HepG2 (cell line): ENCODE results near the gene NSMCE4A. TPM values are rescaled to one million over a fixed set of nuclear protein-coding genes. Genes with fewer than 3 reads are reported as not detected.
A peak's percentile ranks its signal among the peaks of the same experiment; 100 is the strongest.

Source experiments
- CREB3 ChIP-seq: sonication (generic); formaldehyde crosslinking; IDR thresholded peaks from 2 replicates; pipeline ENCODE4 v1.5.0; 2020; ENCODE audit warnings: missing genetic modification reagents
- DBP ChIP-seq: sonication (generic); formaldehyde crosslinking; IDR thresholded peaks from 2 replicates; pipeline ENCODE4 v1.4.0; 2020; ENCODE audit warnings: missing genetic modification reagents; ENCODE audit errors: not compliant biosample characterization
- E2F1 ChIP-seq: sonication (generic); formaldehyde crosslinking; IDR thresholded peaks from 2 replicates; pipeline ENCODE4 v1.5.0; 2020; ENCODE audit warnings: missing genetic modification reagents
- ELF4 ChIP-seq: sonication (generic); formaldehyde crosslinking; IDR thresholded peaks from 2 replicates; pipeline ENCODE4 v1.5.0; 2020; ENCODE audit warnings: missing genetic modification reagents, mild to moderate bottlenecking, moderate library complexity, borderline replicate concordance
- ELK4 ChIP-seq: sonication (generic); formaldehyde crosslinking; IDR thresholded peaks from 2 replicates; pipeline ENCODE4 v1.9.0; 2021; ENCODE audit warnings: missing genetic modification reagents, borderline replicate concordance
- HOXD1 ChIP-seq: sonication (generic); formaldehyde crosslinking; IDR thresholded peaks from 2 replicates; pipeline ENCODE4 v1.5.0; 2020; ENCODE audit warnings: missing genetic modification reagents
- KLF13 ChIP-seq: sonication (generic); formaldehyde crosslinking; IDR thresholded peaks from 2 replicates; pipeline ENCODE4 v1.4.0; 2020; ENCODE audit warnings: mild to moderate bottlenecking, missing genetic modification reagents
- KMT2A ChIP-seq: sonication (generic); formaldehyde crosslinking; IDR thresholded peaks from 2 replicates; pipeline ENCODE4 v1.4.0; 2020; ENCODE audit warnings: missing genetic modification reagents
- LCORL ChIP-seq, 2 experiments: fragments of 450-650 bp in 1 of 2; sonication (generic) in 1 of 2; formaldehyde crosslinking in 1 of 2; IDR thresholded peaks; 2 replicates each; pipeline versions ENCODE4 v1.5.0 to v1.6.1; 2017 to 2020; ENCODE audit warnings: antibody characterized with exemption in 1 of 2, missing genetic modification reagents in 1 of 2
- MTF2 ChIP-seq: sonication (generic); formaldehyde crosslinking; IDR thresholded peaks from 2 replicates; pipeline ENCODE4 v1.5.0; 2020; ENCODE audit warnings: missing genetic modification reagents, borderline replicate concordance
- NR3C1 ChIP-seq: sonication (generic); formaldehyde crosslinking; IDR thresholded peaks from 2 replicates; pipeline ENCODE4 v1.4.0; 2020; ENCODE audit warnings: missing genetic modification reagents
- RXRB ChIP-seq: IDR thresholded peaks from 2 replicates; pipeline ENCODE4 v1.6.1; 2016; ENCODE audit warnings: borderline replicate concordance, missing genetic modification reagents, missing compliant biosample characterization
- SATB2 ChIP-seq: sonication (generic); formaldehyde crosslinking; IDR thresholded peaks from 2 replicates; pipeline ENCODE4 v1.5.0; 2020; ENCODE audit warnings: missing genetic modification reagents
- SNAPC5 ChIP-seq: sonication (generic); formaldehyde crosslinking; IDR thresholded peaks from 2 replicates; pipeline ENCODE4 v1.8.1; 2023; ENCODE audit warnings: mild to moderate bottlenecking, missing genetic modification reagents, borderline replicate concordance
- XBP1 ChIP-seq: sonication (generic); formaldehyde crosslinking; IDR thresholded peaks from 2 replicates; pipeline ENCODE4 v1.5.0; 2020; ENCODE audit warnings: missing genetic modification reagents
- ZKSCAN1 ChIP-seq: fragments of 150-350 bp; IDR thresholded peaks from 2 replicates; pipeline ENCODE4 v1.6.1; 2014; ENCODE audit warnings: low read length
- ZKSCAN5 ChIP-seq: sonication (generic); formaldehyde crosslinking; IDR thresholded peaks from 2 replicates; pipeline ENCODE4 v1.5.1; 2020; ENCODE audit warnings: mild to moderate bottlenecking, missing genetic modification reagents
- ZNF329 ChIP-seq: sonication (generic); formaldehyde crosslinking; IDR thresholded peaks from 2 replicates; pipeline ENCODE4 v1.9.0; 2021; ENCODE audit warnings: low read depth, mild to moderate bottlenecking, missing genetic modification reagents
- ZNF331 ChIP-seq: sonication (generic); formaldehyde crosslinking; IDR thresholded peaks from 2 replicates; pipeline ENCODE4 v1.4.0; 2020; ENCODE audit warnings: missing genetic modification reagents
- ZNF543 ChIP-seq: sonication (generic); formaldehyde crosslinking; IDR thresholded peaks from 2 replicates; pipeline ENCODE4 v1.4.0; 2020; ENCODE audit warnings: mild to moderate bottlenecking, missing genetic modification reagents
- ZNF598 ChIP-seq: sonication (generic); formaldehyde crosslinking; IDR thresholded peaks from 2 replicates; pipeline ENCODE4 v1.5.1; 2020; ENCODE audit warnings: mild to moderate bottlenecking, missing genetic modification reagents, borderline replicate concordance
- ZNF7 ChIP-seq: IDR thresholded peaks from 2 replicates; pipeline ENCODE4 v1.6.1; 2016; ENCODE audit warnings: missing biosample characterization, missing genetic modification reagents
- ZNF704 ChIP-seq: sonication (generic); formaldehyde crosslinking; IDR thresholded peaks from 2 replicates; pipeline ENCODE4 v1.8.1; 2023; ENCODE audit warnings: mild to moderate bottlenecking, inconsistent platforms, moderate library complexity, missing genetic modification reagents, borderline replicate concordance
- polyA plus RNA-seq, 8 experiments: library from polyadenylated mRNA; depleted of rRNA in 3 of 8; stranded (reverse) in 7 of 8; unstranded in 1 of 8; fragments of >200 nt; fragmentation: Illumina TruSeq in 4 of 8; extraction: Trizol in 4 of 8; gene quantifications; 2 replicates each; pipeline versions ENCODE4 v1.2.1 to v1.2.3, GENCODE V29; 2011 to 2016; ENCODE audit warnings: low read depth in 4 of 8, missing spikeins in 1 of 8, mixed read lengths in 1 of 8; ENCODE audit not compliant: insufficient read depth in 1 of 8
- total RNA-seq, 5 experiments: library from RNA; depleted of rRNA; stranded (reverse); fragments of >200 nt; fragmentation: Illumina TruSeq; extraction: Trizol; gene quantifications; 2 replicates each; pipeline ENCODE4 v1.2.3, GENCODE V29; 2016; ENCODE audit warnings: low read depth in 1 of 5

The NSMCE4A gene
- total and polyA plus RNA-seq, 2 of the 13 experiments (the other 11 are each of a cell fraction or from before 2014, with no cell fraction given): 61.1 to 91.6 TPM

- TF ChIP-seq ZNF331 (CRISPR knock-in tag) (peak; percentile 56; the same call in 1 of the 2 replicates), ZNF704 (CRISPR knock-in tag) (peak; percentile 85; the same call in 1 of the 2 replicates), E2F1 (peak; percentile 66; the same call in 1 of the 2 replicates), ZKSCAN1 (no peak; the same call in 1 of the 2 replicates), HOXD1 (CRISPR knock-in tag) (0 out of 2 replicates have a peak, but pooled peaks have one; percentile 17), ELK4 (no peak), CREB3 (CRISPR knock-in tag) (no peak), MTF2 (CRISPR knock-in tag) (no peak), KLF13 (CRISPR knock-in tag) (0 out of 2 replicates have a peak, but pooled peaks have one; percentile 60), SATB2 (CRISPR knock-in tag) (no peak), RXRB (CRISPR knock-in tag) (peak; percentile 55; the same call in 1 of the 2 replicates), ELF4 (no peak), ZNF598 (CRISPR knock-in tag) (peak; percentile 69; the same call in 1 of the 2 replicates), KMT2A (CRISPR knock-in tag) (peak; percentile 12; the same call in 1 of the 2 replicates), NR3C1 (CRISPR knock-in tag) (no peak), XBP1 (CRISPR knock-in tag) (0 out of 2 replicates have a peak, but pooled peaks have one; percentile 17), LCORL (IDR thresholded peaks at IDR 0.05) (no peak), LCORL (CRISPR knock-in tag; IDR thresholded peaks at IDR 0.05) (no peak), ZNF7 (no peak), SNAPC5 (CRISPR knock-in tag) (no peak), ZKSCAN5 (CRISPR knock-in tag) (no peak), DBP (CRISPR knock-in tag) (no peak), ZNF329 (CRISPR knock-in tag) (no peak; the same call in 1 of the 2 replicates), ZNF543 (CRISPR knock-in tag) (peak; percentile 46; the same call in 1 of the 2 replicates)
Observed at GRCh38 chr10:121927841-121928527, 47.0 kb downstream of the NSMCE4A start, which contains the start of gene ATE1 (continued).
